ENCODE measurements around the gene TGFBRAP1.

- TF ChIP-seq EZH2phosphoT487 (IDR thresholded peaks at IDR 0.05) (no peak), CTCF (IDR thresholded peaks at IDR 0.05) (peak; percentile 85)
Observed at GRCh38 chr2:105369777-105370690, 40.5 kb upstream of the TGFBRAP1 start.
